Left colon (tissue), 2 donors: ENCODE results near the gene KIF3C. TPM values are rescaled to one million over a fixed set of nuclear protein-coding genes. Genes with fewer than 3 reads are reported as not detected.
"Not testable (repeated sequence)": the region's sequence is repeated elsewhere in the genome, so short reads cannot be mapped to it uniquely, and the experiment has no call there.

ENCODE experiments used
- ATAC-seq: fragments of 200-7000 bp; cut with Tn5 transposase; one replicate; pipeline ENCODE4 v1.9.1; 2020; ENCODE audit warnings: mild to moderate bottlenecking, moderate library complexity
- DNase-seq, 2 donors: peaks; one replicate each; pipeline ENCODE4 v3.0.0-alpha.2; 2020
- intact Hi-C, 2 donors: fragments of 100-400 bp; cut with DNase I in 1 of 2; cut with micrococcal nuclease in 1 of 2; formaldehyde crosslinking; loops; one replicate each; pipeline versions ENCODE4 v1.11.2 to v1.14.0; 2022; cut with DNase I, micrococcal nuclease
- total RNA-seq, 2 donors: library from RNA; stranded (reverse); fragmentation: NEBNext Ultra II Directional; extraction: Animal tissue kit (Norgen Biotek cat#: 25700); gene quantifications; one replicate each; pipeline ENCODE4 v1.2.1, GENCODE V29; 2021
- donor health status: DM: no; HTN: no; CAD: no.
- donor health status: DM: yes; HTN: yes; CAD: no.

Gene KIF3C
- total RNA-seq, 2 donors from 2014 or later: 2.0 to 2.3 TPM

GRCh38 chr2:26001743-26002351, 19.6 kb upstream of the KIF3C start:
- no peak for ATAC-seq
- peak; percentile 52 to 62 for DNase-seq
- intact Hi-C loops: no loop called here

- intact Hi-C loops: no loop called here
- ATAC-seq (peak; percentile 27), DNase-seq (no peak)
These were observed 18.3 kb upstream of the KIF3C start for GRCh38 chr2:26000561-26001082.

- DNase-seq, ATAC-seq: not testable (repeated sequence)
- intact Hi-C loops: loop anchor here in 1 of 2 donors (10.0 kb wide), 1 partner anchor 145 kb away; no protein-coding TSS in a partner anchor
These were observed 17.1 kb upstream of the KIF3C start for GRCh38 chr2:25999406-25999805.

GRCh38 chr2:25998816-25999383, 16.6 kb upstream of the KIF3C start:
- intact Hi-C loops: loop anchor here in 1 of 2 donors (10.0 kb wide), 1 partner anchor 146 kb away; no protein-coding TSS in a partner anchor
- DNase-seq, ATAC-seq: not testable (repeated sequence)

GRCh38 chr2:25996844-25997243, 14.5 kb upstream of the KIF3C start:
- no peak for DNase-seq
- intact Hi-C loops: loop anchor here in 1 of 2 donors (10.0 kb wide), 1 partner anchor 148 kb away; no protein-coding TSS in a partner anchor
- ATAC-seq: no peak

GRCh38 chr2:25994509-25994908, 12.2 kb upstream of the KIF3C start:
- no peak for ATAC-seq
- no peak for DNase-seq
- intact Hi-C loops: loop anchor here in 1 of 2 donors (10.0 kb wide), 1 partner anchor 150 kb away; no protein-coding TSS in a partner anchor

- DNase-seq (no peak), ATAC-seq (no peak)
- intact Hi-C loops: loop anchor here in 1 of 2 donors (10.0 kb wide), 1 partner anchor 152 kb away; no protein-coding TSS in a partner anchor
These were observed 10.8 kb upstream of the KIF3C start for GRCh38 chr2:25993049-25993448.

GRCh38 chr2:25992556-25992955, 10.3 kb upstream of the KIF3C start:
- intact Hi-C loops: loop anchor here in 1 of 2 donors (10.0 kb wide), 1 partner anchor 152 kb away; no protein-coding TSS in a partner anchor
- ATAC-seq (no peak), DNase-seq (no peak)

- DNase-seq (no peak), ATAC-seq (peak; percentile 56)
- intact Hi-C loops: loop anchor here in 1 of 2 donors (10.0 kb wide), 1 partner anchor 153 kb away; no protein-coding TSS in a partner anchor
These were observed 9.7 kb upstream of the KIF3C start for GRCh38 chr2:25991965-25992364.

GRCh38 chr2:25989154-25989553, 6.9 kb upstream of the KIF3C start:
- ATAC-seq: no peak
- intact Hi-C loops: no loop called here
- no peak for DNase-seq

GRCh38 chr2:25988134-25988533, 5.8 kb upstream of the KIF3C start:
- intact Hi-C loops: no loop called here
- DNase-seq (no peak), ATAC-seq (no peak)

GRCh38 chr2:25983735-25984134, 1.4 kb upstream of the KIF3C start:
- intact Hi-C loops: no loop called here
- ATAC-seq (no peak), DNase-seq (no peak)

- ATAC-seq (no peak), DNase-seq (no peak)
- intact Hi-C loops: no loop called here
These were observed 627 bp upstream of the KIF3C start for GRCh38 chr2:25982968-25983280.

- peak in 1 of 2 donors; percentile 28 for DNase-seq
- peak; percentile 61 for ATAC-seq
- intact Hi-C loops: no loop called here
These were observed 563 bp downstream of the KIF3C start for GRCh38 chr2:25981596-25982272.

- ATAC-seq (no peak), DNase-seq (no peak)
- intact Hi-C loops: no loop called here
These were observed 1.3 kb downstream of the KIF3C start for GRCh38 chr2:25980951-25981350.

- intact Hi-C loops: no loop called here
- DNase-seq (no peak), ATAC-seq (no peak)
These were observed 2.0 kb downstream of the KIF3C start for GRCh38 chr2:25980076-25980887.

- intact Hi-C loops: no loop called here
- ATAC-seq (no peak), DNase-seq (no peak)
These were observed 3.3 kb downstream of the KIF3C start for GRCh38 chr2:25979001-25979400.

- no peak for DNase-seq
- no peak for ATAC-seq
- intact Hi-C loops: no loop called here
These were observed 4.5 kb downstream of the KIF3C start for GRCh38 chr2:25977768-25978167.
